ENCODE measurements around the gene MGAT4A. TPM values are rescaled to one million over a fixed set of nuclear protein-coding genes. Genes with fewer than 3 reads are reported as not detected.

The MGAT4A gene
- total and polyA plus RNA-seq, 12 donors: 4.6 to 33.0 (median 18.6) TPM

DNA sequence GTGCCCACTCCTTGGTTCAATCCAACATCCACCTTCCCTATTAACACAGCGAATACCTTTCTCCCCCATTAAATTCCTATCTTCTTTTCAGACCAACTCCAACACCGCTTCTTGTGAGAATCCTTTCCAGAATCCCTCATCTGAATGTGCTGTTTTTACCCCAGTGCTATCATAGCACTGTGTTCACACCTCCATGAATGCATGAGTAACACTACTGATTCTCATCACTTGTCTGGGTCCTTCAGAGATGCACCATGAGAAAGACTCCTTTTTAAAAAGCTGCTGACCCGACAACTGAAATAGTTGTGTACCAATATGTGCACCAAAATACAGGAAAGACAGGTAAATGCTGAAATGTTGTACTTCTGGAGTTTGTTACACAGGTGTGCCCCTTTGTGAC, 18.8 kb downstream of the MGAT4A start:
- 93 to 94% methylated on average over 3 of the region's 3 CpGs for WGBS, 2 donors
- H3K4me3 ChIP-seq: no peak overlapping the region
- H3K36me3 ChIP-seq: peaks cover 0 to 14% (median 0%) of the 10 kb centered on the region in 9 donors
- no peak overlapping the region for H3K27ac ChIP-seq
- no peaks in the 10 kb centered on the region for H3K27me3 ChIP-seq
- ATAC-seq: no peak
- peaks cover 11 to 56% (median 33%) of the 10 kb centered on the region in 9 donors for H3K4me1 ChIP-seq
- no peak for DNase-seq
- TF ChIP-seq, protein P1, sequence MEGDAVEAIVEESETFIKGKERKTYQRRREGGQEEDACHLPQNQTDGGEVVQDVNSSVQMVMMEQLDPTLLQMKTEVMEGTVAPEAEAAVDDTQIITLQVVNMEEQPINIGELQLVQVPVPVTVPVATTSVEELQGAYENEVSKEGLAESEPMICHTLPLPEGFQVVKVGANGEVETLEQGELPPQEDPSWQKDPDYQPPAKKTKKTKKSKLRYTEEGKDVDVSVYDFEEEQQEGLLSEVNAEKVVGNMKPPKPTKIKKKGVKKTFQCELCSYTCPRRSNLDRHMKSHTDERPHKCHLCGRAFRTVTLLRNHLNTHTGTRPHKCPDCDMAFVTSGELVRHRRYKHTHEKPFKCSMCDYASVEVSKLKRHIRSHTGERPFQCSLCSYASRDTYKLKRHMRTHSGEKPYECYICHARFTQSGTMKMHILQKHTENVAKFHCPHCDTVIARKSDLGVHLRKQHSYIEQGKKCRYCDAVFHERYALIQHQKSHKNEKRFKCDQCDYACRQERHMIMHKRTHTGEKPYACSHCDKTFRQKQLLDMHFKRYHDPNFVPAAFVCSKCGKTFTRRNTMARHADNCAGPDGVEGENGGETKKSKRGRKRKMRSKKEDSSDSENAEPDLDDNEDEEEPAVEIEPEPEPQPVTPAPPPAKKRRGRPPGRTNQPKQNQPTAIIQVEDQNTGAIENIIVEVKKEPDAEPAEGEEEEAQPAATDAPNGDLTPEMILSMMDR (IDR thresholded peaks at IDR 0.05): no peak
- H3K9me3 ChIP-seq: no peaks in the 10 kb centered on the region
- intact Hi-C loops (cut with DNase I): no loop called here

DNA sequence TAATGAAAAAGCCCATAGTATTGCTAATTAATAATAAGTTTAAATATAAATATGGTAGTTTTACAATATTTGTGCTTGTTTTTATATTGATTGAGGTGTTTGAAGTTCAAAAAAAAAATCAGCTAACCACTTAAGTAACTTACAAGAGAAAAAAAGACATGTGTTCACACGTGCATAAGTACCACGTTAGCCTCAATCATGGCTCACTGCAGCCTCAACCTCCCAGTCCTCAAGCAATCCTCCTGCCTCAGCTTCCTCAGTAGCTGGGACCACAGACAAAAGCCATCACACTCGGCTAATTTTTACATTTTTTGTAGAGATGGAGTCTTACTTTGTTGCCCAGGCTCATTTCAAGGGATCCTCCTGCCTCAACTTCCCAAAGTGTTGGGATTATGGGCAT, 19.4 kb downstream of the MGAT4A start:
- no peak overlapping the region for H3K4me3 ChIP-seq
- ATAC-seq: no peak
- peaks cover 11 to 59% (median 33%) of the 10 kb centered on the region in 9 donors for H3K4me1 ChIP-seq
- no peak for DNase-seq
- H3K27me3 ChIP-seq: no peaks in the 10 kb centered on the region
- H3K27ac ChIP-seq: no peak overlapping the region
- no peaks in the 10 kb centered on the region for H3K9me3 ChIP-seq
- 86 to 89% methylated on average over 3 of the region's 3 CpGs for WGBS, 2 donors
- intact Hi-C loops (cut with DNase I): no loop called here
- peaks cover 0 to 7% (median 0%) of the 10 kb centered on the region in 9 donors for H3K36me3 ChIP-seq
- TF ChIP-seq, protein P1 (IDR thresholded peaks at IDR 0.05): no peak

DNA sequence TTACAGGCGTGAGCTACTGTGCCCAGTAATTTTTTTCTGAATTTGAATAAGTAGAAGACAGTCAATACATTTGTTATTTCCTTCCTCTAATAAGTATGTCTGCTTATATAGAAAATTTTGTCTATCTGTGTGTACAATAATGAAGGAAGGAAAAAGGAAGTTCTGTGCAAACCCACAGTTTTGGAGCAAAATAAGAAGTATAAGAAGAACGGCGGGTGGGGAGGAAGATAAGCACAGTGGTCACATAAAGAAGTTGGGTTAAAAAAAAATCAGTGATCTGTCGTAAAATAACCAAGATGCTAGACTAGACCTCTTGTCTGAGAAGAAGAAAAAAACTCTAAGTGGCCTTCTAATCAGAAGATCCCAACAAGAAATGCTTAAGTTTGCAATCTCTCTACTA, 20.2 kb downstream of the MGAT4A start:
- no peak for ATAC-seq
- Histone ChIP-seq H3K4me3 (no peak overlapping the region), H3K36me3 (no peaks in the 10 kb centered on the region), H3K27ac (peak overlapping the region in 2 of 10 donors; percentile 10 to 17), H3K4me1 (peaks cover 11 to 59% (median 33%) of the 10 kb centered on the region in 9 donors), H3K9me3 (no peaks in the 10 kb centered on the region), H3K27me3 (no peaks in the 10 kb centered on the region)
- intact Hi-C loops (cut with DNase I): no loop called here
- TF ChIP-seq, protein P1 (IDR thresholded peaks at IDR 0.05): no peak
- no peak for DNase-seq
- 81 to 88% methylated on average over 4 of the region's 4 CpGs for WGBS, 2 donors

DNA sequence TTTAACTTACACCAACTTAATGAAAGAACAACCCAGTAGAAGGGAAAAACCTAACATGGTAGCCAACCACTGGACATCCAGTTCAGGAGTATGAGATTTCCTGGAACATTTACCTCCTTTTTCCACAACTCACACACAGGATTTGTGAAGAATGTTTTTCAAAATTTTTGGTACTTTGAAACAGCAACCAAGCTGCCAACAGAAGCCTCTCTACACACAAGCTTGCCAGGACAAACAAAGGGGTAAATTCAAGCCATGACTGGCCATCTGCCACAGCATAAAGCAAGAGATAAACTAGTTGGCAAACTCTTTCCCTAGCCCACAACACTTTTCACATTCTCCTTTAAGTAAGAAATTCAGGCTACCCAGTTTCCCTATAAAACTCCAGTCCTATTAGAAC, 21.4 kb downstream of the MGAT4A start:
- Histone ChIP-seq H3K4me3 (no peak overlapping the region), H3K27me3 (no peaks in the 10 kb centered on the region), H3K36me3 (no peaks in the 10 kb centered on the region), H3K27ac (peak overlapping the region in 6 of 10 donors; percentile 10 to 55 (median 40)), H3K4me1 (peaks cover 12 to 69% (median 41%) of the 10 kb centered on the region in 9 donors), H3K9me3 (no peaks in the 10 kb centered on the region)
- intact Hi-C loops (cut with DNase I): no loop called here
- TF ChIP-seq, protein P1 (IDR thresholded peaks at IDR 0.05): no peak
- ATAC-seq (peak in 3 of 8 donors; percentile 22 to 41 (median 27)), DNase-seq (no peak)

Data from heart right ventricle (tissue), 16 donors.